GM19468 (cell line): ENCODE measurements around the gene NUDT7.

Experiments used
- ATAC-seq: cut with Tn5 transposase; IDR thresholded peaks from one replicate; pipeline ENCODE4 v1.9.1; 2021; ENCODE audit warnings: mild to moderate bottlenecking, moderate library complexity, moderate number of reproducible peaks; ENCODE audit not compliant: unreplicated experiment; ENCODE audit errors: extremely low read depth

The NUDT7 gene

GRCh38 chr16:77722309-77723107 lies at the start of gene NUDT7:
Gene NUDT7, plus strand, starts transcription at chr16:77722514. Its CDS starts 69 bp downstream, at chr16:77722583.
- peak; percentile 76 for ATAC-seq

- ATAC-seq = no peak
Measured at GRCh38 chr16:77674888-77675287, 47.4 kb upstream of the NUDT7 start.

GRCh38 chr16:77675464-77676324 lies 46.6 kb upstream of the NUDT7 start:
- ATAC-seq = no peak

- no peak for ATAC-seq
Measured at GRCh38 chr16:77677129-77677528, 45.2 kb upstream of the NUDT7 start.

GRCh38 chr16:77679391-77679790 lies 42.9 kb upstream of the NUDT7 start:
- ATAC-seq = no peak

GRCh38 chr16:77679901-77680300 lies 42.4 kb upstream of the NUDT7 start:
- no peak for ATAC-seq

- no peak for ATAC-seq
Measured at GRCh38 chr16:77680496-77680895, 41.8 kb upstream of the NUDT7 start.

- ATAC-seq = no peak
Measured at GRCh38 chr16:77682586-77682985, 39.7 kb upstream of the NUDT7 start.

GRCh38 chr16:77683397-77684180 lies 38.7 kb upstream of the NUDT7 start:
- no peak for ATAC-seq

GRCh38 chr16:77684181-77684526 lies 38.2 kb upstream of the NUDT7 start:
- no peak for ATAC-seq

- no peak for ATAC-seq
Measured at GRCh38 chr16:77686385-77686784, 35.9 kb upstream of the NUDT7 start.

- no peak for ATAC-seq
Measured at GRCh38 chr16:77689971-77690370, 32.3 kb upstream of the NUDT7 start.

GRCh38 chr16:77690416-77690815 lies 31.9 kb upstream of the NUDT7 start:
- no peak for ATAC-seq

- ATAC-seq = no peak
Measured at GRCh38 chr16:77692612-77693011, 29.7 kb upstream of the NUDT7 start.

GRCh38 chr16:77696149-77696548 lies 26.2 kb upstream of the NUDT7 start:
- ATAC-seq = no peak

- no peak for ATAC-seq
Measured at GRCh38 chr16:77700846-77701245, 21.5 kb upstream of the NUDT7 start.

GRCh38 chr16:77705351-77705750 lies 17.0 kb upstream of the NUDT7 start:
- ATAC-seq = no peak

GRCh38 chr16:77711179-77711578 lies 11.1 kb upstream of the NUDT7 start:
- no peak for ATAC-seq

- ATAC-seq = no peak
Measured at GRCh38 chr16:77711775-77712174, 10.5 kb upstream of the NUDT7 start.

GRCh38 chr16:77715145-77715544 lies 7.2 kb upstream of the NUDT7 start:
- ATAC-seq = no peak
